NCI-H226 (cell line): ENCODE measurements around the gene GABRA1.

Experiments used
- DNase-seq: peaks from one replicate; pipeline ENCODE4 v3.0.0-alpha.2; 2015

The GABRA1 gene

DNA sequence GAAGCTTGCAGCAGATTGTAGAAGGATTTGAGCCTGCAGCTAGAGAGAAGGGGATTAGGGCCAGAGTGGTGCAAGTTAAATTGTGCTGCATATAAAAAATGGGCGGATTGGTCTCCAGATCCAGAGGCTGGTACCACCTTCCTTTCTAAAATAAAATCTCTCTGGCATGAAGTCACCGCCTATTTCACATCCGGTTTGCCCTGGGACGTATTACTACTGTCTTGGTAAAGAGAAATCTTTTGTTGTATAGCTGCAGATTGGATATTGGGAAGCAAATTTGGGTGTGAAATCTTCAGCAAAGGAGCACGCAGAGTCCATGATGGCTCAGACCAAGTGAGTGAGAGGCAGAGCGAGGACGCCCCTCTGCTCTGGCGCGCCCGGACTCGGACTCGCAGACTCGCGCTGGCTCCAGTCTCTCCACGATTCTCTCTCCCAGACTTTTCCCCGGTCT is at the start of gene GABRA1:
GABRA1 (plus strand) TSS at position 180 of the 451 bp plus-strand sequence. CDS start 2,691 bp downstream, outside the sequence.
- no peak for DNase-seq

DNA sequence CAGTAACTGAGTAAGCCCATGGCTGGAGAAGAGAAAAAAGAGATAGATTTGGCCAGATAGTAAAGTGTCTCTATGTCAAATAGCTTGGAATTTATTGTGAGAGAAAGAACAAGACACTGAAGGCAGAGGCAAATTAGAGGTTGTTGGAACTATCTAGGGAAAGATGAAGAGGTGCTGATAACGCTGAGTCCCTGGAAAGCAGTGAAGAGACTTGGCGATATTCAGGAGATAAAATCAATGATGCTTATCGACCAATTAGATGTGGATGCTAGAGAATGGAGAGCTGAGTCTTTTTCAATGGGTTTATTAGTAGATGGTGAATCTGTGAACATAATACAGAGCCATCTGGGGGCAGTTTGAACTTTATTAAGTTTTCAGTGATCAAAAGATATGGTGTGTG is 48.6 kb upstream of the GABRA1 start:
- DNase-seq = no peak

- no peak for DNase-seq
Observed at GRCh38 chr5:161804263-161804662, 43.7 kb upstream of the GABRA1 start.

GRCh38 chr5:161846746-161847145 is 1.2 kb upstream of the GABRA1 start:
- DNase-seq = no peak

GRCh38 chr5:161847447-161847846 is 473 bp upstream of the GABRA1 start:
- DNase-seq = no peak

GRCh38 chr5:161850491-161850890 is 2.6 kb downstream of the GABRA1 start:
- DNase-seq = no peak

- no peak for DNase-seq
Observed at GRCh38 chr5:161851691-161852299, 3.9 kb downstream of the GABRA1 start.

GRCh38 chr5:161857358-161857757 is 9.4 kb downstream of the GABRA1 start:
- no peak for DNase-seq

DNA sequence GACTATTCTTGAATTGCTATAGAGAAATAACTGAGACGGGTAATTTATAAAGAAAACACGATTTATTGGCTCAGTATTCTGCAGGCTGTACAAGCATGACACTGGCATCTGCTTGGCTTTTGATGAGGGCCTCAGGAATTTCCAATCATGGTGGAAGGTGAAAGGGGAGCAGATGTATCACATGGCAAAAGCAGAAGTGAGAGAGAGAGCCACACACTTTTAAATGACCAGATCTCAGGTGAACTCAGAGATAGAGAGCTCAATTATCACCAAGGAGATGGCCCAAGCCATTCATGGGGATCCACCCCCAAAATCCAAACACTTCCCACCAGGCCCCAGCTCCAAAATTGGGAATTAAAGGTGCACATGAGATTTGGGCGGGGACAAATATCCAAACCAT is 15.3 kb downstream of the GABRA1 start:
- no peak for DNase-seq

DNA sequence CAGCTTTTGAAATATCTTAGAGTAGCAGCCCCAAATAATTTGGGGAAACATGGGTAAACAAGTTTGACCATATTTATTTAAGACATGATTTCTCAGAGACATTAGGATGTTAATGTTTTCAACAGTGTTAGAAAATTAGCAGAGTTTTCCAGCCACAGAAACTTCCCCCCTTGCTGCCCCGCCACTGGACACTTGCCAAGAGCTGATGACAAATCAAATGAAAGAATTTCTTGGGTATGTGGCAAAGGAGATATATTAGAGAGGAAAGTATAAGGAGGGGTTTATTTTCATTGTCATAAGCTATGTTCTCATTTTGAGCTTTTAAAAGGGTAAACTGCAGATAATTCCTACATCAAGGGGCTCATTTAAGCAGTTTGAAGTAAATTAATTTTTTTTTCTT is 15.9 kb downstream of the GABRA1 start:
- no peak for DNase-seq

GRCh38 chr5:161865510-161865909 is 17.6 kb downstream of the GABRA1 start:
- DNase-seq = no peak

DNA sequence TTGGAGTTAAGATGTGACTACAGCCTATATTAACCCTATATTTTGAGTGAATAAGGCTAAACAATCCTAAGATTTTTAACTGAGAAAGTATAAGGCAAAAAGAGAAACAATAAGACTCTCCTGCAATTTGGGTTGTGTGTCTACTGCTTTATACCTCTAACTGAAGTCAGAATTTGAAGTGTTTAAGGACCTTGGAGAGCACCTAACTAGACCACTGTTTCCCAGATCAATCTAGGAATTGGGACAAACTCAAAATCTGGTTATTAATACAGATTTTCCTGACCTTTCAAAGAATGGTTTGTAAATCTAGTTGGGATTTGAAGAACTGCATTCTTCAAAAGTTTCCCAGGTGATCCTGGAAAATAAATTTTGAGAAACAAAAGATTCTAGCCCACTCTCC is 42.1 kb downstream of the GABRA1 start:
- DNase-seq = no peak

DNA sequence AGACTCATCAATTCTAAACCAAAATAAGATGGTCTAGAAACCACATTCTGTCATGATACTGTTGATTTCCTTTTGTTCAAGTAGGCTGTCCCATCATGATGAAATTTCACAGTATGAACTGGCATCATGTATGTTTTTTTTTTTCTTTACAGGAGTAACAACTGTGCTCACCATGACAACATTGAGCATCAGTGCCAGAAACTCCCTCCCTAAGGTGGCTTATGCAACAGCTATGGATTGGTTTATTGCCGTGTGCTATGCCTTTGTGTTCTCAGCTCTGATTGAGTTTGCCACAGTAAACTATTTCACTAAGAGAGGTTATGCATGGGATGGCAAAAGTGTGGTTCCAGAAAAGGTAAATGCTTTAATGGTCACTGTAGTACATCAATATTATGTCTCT is 47.6 kb downstream of the GABRA1 start:
- DNase-seq = no peak

DNA sequence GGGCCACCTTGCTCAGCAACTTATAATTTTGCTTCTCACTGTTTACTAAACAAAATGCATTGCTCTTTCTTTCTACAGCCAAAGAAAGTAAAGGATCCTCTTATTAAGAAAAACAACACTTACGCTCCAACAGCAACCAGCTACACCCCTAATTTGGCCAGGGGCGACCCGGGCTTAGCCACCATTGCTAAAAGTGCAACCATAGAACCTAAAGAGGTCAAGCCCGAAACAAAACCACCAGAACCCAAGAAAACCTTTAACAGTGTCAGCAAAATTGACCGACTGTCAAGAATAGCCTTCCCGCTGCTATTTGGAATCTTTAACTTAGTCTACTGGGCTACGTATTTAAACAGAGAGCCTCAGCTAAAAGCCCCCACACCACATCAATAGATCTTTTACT is 49.1 kb downstream of the GABRA1 start:
- DNase-seq = no peak

DNA sequence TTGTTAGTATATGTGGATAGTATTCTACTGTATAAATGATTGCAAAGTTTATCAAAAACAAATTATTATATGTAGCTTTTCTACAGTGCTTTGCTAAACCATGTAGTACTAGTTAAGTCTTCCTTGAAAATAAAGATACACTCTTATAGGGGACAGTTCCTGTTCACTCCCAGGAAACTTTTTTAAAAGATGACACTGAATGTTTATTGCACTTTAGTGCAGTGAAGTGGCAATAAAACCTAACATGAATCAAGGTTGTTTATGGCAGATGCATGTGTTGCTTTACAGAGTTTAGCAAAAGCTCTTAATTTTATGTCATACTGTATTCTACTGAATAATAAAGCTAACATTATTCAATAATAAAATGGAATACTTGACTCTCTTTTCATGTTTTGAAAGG is 51.7 kb downstream of the GABRA1 start:
- DNase-seq = no peak

DNA sequence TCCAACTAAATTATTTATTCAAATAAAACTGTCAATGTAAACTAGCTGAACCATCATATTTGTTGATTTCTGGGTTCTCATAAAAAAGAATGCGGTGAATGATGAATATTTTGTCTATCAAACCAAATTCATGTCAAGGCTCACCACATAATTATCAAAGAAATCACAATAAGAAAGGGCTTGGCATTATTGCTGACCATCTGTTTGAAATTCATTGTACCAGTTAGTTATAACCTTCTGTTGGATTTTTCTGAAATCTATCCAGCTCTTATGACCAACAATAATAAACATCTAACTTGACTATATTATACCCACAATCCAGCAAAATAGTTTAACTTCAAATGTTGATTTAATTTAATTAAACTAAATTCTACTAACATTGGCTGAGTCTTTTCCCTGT is 53.1 kb downstream of the GABRA1 start:
- DNase-seq = no peak

GRCh38 chr5:161921781-161922180 is 73.9 kb downstream of the GABRA1 start:
- DNase-seq = no peak

DNA sequence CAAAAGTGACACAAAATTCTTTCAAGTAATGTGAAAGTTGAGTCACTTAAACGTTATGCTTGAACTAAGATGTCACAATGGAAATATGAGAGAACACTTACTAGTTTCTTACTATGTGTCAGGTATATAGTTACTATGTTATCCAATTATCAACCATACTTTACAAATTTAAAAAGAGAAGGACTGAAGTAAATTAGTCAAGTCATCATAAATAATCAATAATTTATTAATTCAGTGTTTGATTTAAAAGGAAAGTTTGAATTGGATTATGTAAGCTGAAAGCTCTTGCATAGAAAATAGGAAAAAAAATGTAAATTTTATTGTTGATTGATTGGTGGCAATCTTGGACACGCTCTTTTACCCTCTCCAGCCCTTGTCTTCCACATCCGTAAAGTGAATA is 76.3 kb downstream of the GABRA1 start:
- DNase-seq = no peak

- no peak for DNase-seq
Observed at GRCh38 chr5:161925960-161926359, 78.0 kb downstream of the GABRA1 start.

- DNase-seq = no peak
Observed at GRCh38 chr5:161934486-161934885, 86.6 kb downstream of the GABRA1 start.

DNA sequence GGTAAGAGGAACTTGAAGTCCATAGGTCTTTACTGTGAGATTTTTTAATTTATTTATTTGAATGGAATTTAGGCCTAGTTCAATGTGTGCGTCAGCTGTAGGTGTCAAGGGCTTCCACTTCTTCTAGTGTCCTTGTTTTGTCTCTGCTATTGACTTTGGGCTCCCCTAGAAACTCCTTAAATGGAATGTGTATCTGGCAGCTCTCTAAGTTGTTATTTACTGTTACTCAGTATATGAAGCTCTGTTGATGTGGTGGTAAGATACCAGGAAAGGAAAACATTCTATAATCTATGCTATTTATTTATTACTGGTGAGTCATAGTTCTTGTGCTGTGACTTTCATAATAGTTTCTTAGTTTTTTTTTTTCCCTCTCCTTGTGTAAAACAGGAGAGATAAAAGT is 97.1 kb downstream of the GABRA1 start:
- no peak for DNase-seq

DNA sequence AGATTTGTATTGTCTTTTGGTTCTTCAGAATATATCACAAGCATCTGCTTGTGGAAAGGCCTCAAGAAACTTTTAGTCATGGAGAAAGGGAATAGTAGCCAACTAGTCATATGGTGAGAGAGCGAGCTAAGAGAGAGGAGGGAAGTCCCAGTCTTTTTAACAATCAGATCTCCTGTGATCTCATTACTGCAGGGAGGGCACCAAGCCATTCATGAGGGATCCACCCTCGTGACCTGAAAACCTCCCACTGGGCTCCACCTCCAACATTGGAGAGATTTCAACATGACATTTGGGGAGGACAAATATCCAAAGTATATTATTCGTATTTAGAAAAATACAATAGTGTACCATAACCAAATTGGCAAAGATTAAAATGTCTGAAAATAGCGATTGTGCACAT is 99.0 kb downstream of the GABRA1 start:
- no peak for DNase-seq
